ENCODE results near the gene PNPLA2.

Gene PNPLA2

DNA sequence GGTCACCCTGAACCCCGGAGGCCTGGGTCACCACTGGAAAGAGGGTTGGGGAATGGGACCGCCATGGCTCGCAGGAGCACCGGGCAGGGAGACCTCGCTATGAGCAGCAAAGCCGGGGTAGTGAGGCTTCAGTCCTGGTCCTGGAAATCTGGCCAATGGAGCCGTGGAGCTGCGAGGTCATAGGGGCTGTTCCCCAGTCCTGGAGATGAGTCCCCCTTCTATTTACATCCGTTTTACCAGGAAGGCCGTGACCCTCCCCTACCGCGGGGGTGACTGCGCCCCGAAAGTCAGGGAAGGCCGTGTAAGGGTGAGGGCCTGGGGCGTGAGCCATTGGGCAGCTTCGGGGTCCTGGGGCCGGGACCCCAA is 14.1 kb upstream of the PNPLA2 start:
- no CpG with 5 or more reads among the region's 18 CpGs for WGBS (ENCODE audit: extremely low coverage, insufficient coverage, low lambda C conversion rate)
- Histone ChIP-seq H3K23ac (ENCODE audit: low read length) (peak overlapping the region; percentile 89), H3K9ac (ENCODE audit: low read length) (peak overlapping the region; percentile 91), H3K4me2 (ENCODE audit: low read length) (peak overlapping the region; percentile 91), H2BK15ac (replicated peaks; ENCODE audit: low read depth) (no peak overlapping the region), H3K18ac (ENCODE audit: low read length) (peak overlapping the region; percentile 73), H3K36me3 (ENCODE audit: control insufficient read depth, insufficient read depth, low read length) (no peaks in the 10 kb centered on the region), H2AK5ac (ENCODE audit: low read length) (no peak overlapping the region), H3K56ac (ENCODE audit: low read length) (peak overlapping the region; percentile 88), H3K79me2 (ENCODE audit: control insufficient read depth, insufficient read depth, low read length) (peaks cover 8% of the 10 kb centered on the region), H3K4me1 (ENCODE audit: control insufficient read depth, low read depth, low read length) (peaks cover 4% of the 10 kb centered on the region), H2BK5ac (ENCODE audit: low read length) (no peak overlapping the region), H2BK120ac (ENCODE audit: low read depth, low read length) (peak overlapping the region; percentile 9), H3K27ac (ENCODE audit: low read depth, low read length) (peak overlapping the region; percentile 58), H3K27me3 (ENCODE audit: insufficient read depth, low read length, poor library complexity) (no peaks in the 10 kb centered on the region), H3K4ac (ENCODE audit: low read depth, low read length) (peak overlapping the region; percentile 81), H4K5ac (ENCODE audit: low read length) (no peak overlapping the region), H3K4me3 (ENCODE audit: low read length) (peak overlapping the region; percentile 28), H3K79me1 (ENCODE audit: low read length) (peaks cover 2% of the 10 kb centered on the region), H4K8ac (ENCODE audit: low read depth, low read length) (peak overlapping the region; percentile 77)
- no peak for DNase-seq

DNA sequence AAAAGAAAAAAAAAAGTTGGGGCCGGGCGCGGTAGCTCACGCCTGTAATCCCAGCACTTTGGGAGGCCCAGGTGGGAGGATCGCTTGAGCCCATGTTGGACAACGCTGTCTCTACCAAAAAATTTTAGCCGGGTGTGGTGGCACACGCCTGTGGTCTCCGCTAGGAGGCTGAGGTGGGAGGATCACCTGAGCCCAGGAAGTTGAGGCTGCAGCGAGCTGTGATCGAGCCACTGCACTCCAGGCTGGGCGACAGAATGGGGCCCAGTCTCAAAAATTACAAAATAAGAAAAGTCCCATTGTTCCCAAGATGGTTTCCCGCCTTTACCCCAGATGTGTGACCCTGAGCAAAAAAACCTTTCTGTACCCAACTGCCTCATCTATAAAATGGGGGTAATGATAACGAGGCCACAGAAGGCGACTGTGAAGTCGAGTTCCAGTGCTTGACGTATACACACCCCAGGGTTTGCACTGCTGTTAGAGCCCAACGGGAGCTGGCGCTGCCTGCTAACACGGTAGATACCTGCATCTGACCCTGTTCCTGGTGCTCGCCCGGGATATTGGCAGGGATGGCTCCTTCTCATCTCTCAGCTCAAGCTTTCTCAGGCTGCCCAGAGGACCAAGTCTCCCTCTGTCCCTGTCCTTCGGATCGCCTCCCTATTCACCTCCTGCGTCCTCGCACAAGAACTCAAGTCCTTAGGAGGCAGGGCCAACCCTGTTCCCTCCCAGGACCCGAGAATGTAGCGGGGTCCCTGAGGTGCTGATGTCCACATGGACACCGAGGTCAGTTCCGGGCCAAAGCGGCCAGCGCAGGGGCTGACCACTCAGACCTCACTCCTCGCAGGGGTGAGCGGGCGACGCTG is 10.1 kb upstream of the PNPLA2 start:
- Histone ChIP-seq H3K27me3 (ENCODE audit: insufficient read depth, low read length, poor library complexity) (no peaks in the 10 kb centered on the region), H3K18ac (ENCODE audit: low read length) (no peak overlapping the region), H3K4ac (ENCODE audit: low read depth, low read length) (peak overlapping the region; percentile 73), H3K4me1 (ENCODE audit: control insufficient read depth, low read depth, low read length) (peaks cover 6% of the 10 kb centered on the region), H3K27ac (ENCODE audit: low read depth, low read length) (peak overlapping the region; percentile 45), H3K4me3 (ENCODE audit: low read length) (peak overlapping the region; percentile 93), H4K8ac (ENCODE audit: low read depth, low read length) (no peak overlapping the region), H3K23ac (ENCODE audit: low read length) (no peak overlapping the region), H2BK5ac (ENCODE audit: low read length) (peak overlapping the region; percentile 10), H3K79me2 (ENCODE audit: control insufficient read depth, insufficient read depth, low read length) (peaks cover 33% of the 10 kb centered on the region), H3K36me3 (ENCODE audit: control insufficient read depth, insufficient read depth, low read length) (peaks cover 19% of the 10 kb centered on the region), H3K79me1 (ENCODE audit: low read length) (peaks cover 19% of the 10 kb centered on the region), H3K56ac (ENCODE audit: low read length) (peak overlapping the region; percentile 100), H3K4me2 (ENCODE audit: low read length) (peak overlapping the region; percentile 39), H4K5ac (ENCODE audit: low read length) (peak overlapping the region; percentile 59), H2BK120ac (ENCODE audit: low read depth, low read length) (no peak overlapping the region), H2BK15ac (replicated peaks; ENCODE audit: low read depth) (no peak overlapping the region), H2AK5ac (ENCODE audit: low read length) (peak overlapping the region; percentile 90), H3K9ac (ENCODE audit: low read length) (peak overlapping the region; percentile 99)
- WGBS (ENCODE audit: extremely low coverage, insufficient coverage, low lambda C conversion rate) = no CpG with 5 or more reads among the region's 36 CpGs
- DNase-seq = no peak

DNA sequence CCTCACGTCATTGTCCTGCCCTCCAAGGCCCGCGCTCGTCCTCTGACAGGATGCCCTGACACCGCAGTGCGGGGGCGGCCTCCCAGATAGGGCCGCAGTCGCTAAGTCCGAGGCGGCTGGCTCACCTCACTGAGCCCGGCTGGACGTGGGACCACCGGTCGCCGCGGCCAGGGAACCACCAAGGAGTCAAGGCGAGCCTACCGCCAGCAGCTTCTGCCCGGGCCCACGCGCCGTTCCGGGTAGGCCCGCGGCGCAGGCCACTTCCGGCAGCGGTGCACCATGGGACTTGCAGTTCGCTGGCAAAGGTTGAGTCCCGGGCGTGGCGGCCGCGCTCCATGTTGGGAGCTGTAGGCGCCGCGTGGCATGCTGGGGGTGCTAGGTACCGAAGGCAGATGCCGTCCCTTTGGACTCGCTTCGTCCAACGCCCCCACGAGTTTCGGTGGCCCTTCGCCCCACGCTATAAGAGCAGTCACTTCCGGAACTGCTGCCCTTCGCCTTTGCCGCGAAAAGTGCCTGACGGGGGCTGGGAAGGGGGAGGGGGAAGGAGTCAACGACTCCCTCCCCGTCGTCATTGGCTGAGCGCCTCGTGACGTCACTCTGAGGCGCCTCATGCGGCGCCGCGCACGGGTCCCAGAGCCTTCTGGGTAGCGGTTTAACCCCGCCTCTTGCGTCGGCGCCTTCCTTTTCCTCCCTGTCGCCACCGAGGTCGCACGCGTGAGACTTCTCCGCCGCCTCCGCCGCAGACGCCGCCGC is 9.3 kb upstream of the PNPLA2 start, which contains the start of gene RPLP2:
Gene RPLP2, plus strand, starts transcription at position 681 of the 753 bp plus-strand sequence. CDS start 268 bp downstream, outside the sequence.
- peak within 1 kb of the TSS; percentile 99 for H3K9ac ChIP-seq (ENCODE audit: low read length)

DNA sequence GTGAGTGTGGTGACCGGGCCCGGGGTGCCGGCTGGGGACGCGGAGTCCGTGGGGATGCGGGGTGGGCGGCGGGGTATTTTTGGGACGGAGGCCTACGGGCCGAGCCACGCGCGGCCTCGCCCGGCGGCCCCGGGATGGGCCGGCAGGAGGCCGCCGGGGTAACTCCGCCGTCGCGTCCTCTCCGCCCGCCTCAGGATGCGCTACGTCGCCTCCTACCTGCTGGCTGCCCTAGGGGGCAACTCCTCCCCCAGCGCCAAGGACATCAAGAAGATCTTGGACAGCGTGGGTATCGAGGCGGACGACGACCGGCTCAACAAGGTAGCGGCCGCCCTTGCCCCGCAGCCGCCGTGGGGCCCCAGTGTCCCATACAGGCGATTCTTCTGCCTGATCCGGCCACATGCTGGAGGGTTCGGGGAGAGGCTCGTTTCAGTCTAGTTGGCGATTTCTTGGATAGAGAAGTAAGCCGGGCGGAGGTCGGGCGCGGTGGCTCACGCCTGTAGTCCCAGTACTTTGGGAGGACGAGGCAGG is 8.6 kb upstream of the PNPLA2 start:
- Histone ChIP-seq H3K36me3 (ENCODE audit: control insufficient read depth, insufficient read depth, low read length) (peaks cover 19% of the 10 kb centered on the region), H3K4me3 (ENCODE audit: low read length) (peak overlapping the region; percentile 98), H3K9ac (ENCODE audit: low read length) (peak overlapping the region; percentile 99), H3K79me2 (ENCODE audit: control insufficient read depth, insufficient read depth, low read length) (peaks cover 33% of the 10 kb centered on the region), H3K4me2 (ENCODE audit: low read length) (peak overlapping the region; percentile 78), H4K5ac (ENCODE audit: low read length) (no peak overlapping the region), H3K27ac (ENCODE audit: low read depth, low read length) (peak overlapping the region; percentile 29), H3K18ac (ENCODE audit: low read length) (peak overlapping the region; percentile 8), H2BK120ac (ENCODE audit: low read depth, low read length) (no peak overlapping the region), H2BK15ac (replicated peaks; ENCODE audit: low read depth) (no peak overlapping the region), H2AK5ac (ENCODE audit: low read length) (peak overlapping the region; percentile 51), H3K4me1 (ENCODE audit: control insufficient read depth, low read depth, low read length) (peaks cover 3% of the 10 kb centered on the region), H3K4ac (ENCODE audit: low read depth, low read length) (peak overlapping the region; percentile 66), H3K27me3 (ENCODE audit: insufficient read depth, low read length, poor library complexity) (no peaks in the 10 kb centered on the region), H4K8ac (ENCODE audit: low read depth, low read length) (no peak overlapping the region), H3K79me1 (ENCODE audit: low read length) (peaks cover 19% of the 10 kb centered on the region), H3K23ac (ENCODE audit: low read length) (no peak overlapping the region), H3K56ac (ENCODE audit: low read length) (peak overlapping the region; percentile 100), H2BK5ac (ENCODE audit: low read length) (no peak overlapping the region)
- DNase-seq = no peak
- no CpG with 5 or more reads among the region's 55 CpGs for WGBS (ENCODE audit: extremely low coverage, insufficient coverage, low lambda C conversion rate)

More for the DNA sequence above, 9.3 kb upstream of the PNPLA2 start, which contains the start of gene RPLP2:
- peaks cover 33% of the 10 kb centered on the region for H3K79me2 ChIP-seq (ENCODE audit: control insufficient read depth, insufficient read depth, low read length)
- peaks cover 5% of the 10 kb centered on the region for H3K4me1 ChIP-seq (ENCODE audit: control insufficient read depth, low read depth, low read length)
- H4K5ac ChIP-seq (ENCODE audit: low read length) = peak within 1 kb of the TSS; percentile 59
- H3K23ac ChIP-seq (ENCODE audit: low read length) = peak within 1 kb of the TSS; percentile 90
- H2BK5ac ChIP-seq (ENCODE audit: low read length) = peak within 1 kb of the TSS; percentile 100
- H3K4me3 ChIP-seq (ENCODE audit: low read length) = peak within 1 kb of the TSS; percentile 98
- peak within 1 kb of the TSS; percentile 78 for H3K4me2 ChIP-seq (ENCODE audit: low read length)
- H2BK120ac ChIP-seq (ENCODE audit: low read depth, low read length) = no peak within 1 kb of the TSS
- H3K36me3 ChIP-seq (ENCODE audit: control insufficient read depth, insufficient read depth, low read length) = peaks cover 19% of the 10 kb centered on the region
- H3K27ac ChIP-seq (ENCODE audit: low read depth, low read length) = peak within 1 kb of the TSS; percentile 89
- peak within 1 kb of the TSS; percentile 73 for H3K4ac ChIP-seq (ENCODE audit: low read depth, low read length)
- H2BK15ac ChIP-seq (replicated peaks; ENCODE audit: low read depth) = no peak within 1 kb of the TSS
- peak; percentile 98 for DNase-seq
- no peak within 1 kb of the TSS for H4K8ac ChIP-seq (ENCODE audit: low read depth, low read length)
- WGBS (ENCODE audit: extremely low coverage, insufficient coverage, low lambda C conversion rate) = no CpG with 5 or more reads among the region's 81 CpGs
- peak within 1 kb of the TSS; percentile 43 for H3K18ac ChIP-seq (ENCODE audit: low read length)
- H3K56ac ChIP-seq (ENCODE audit: low read length) = peak within 1 kb of the TSS; percentile 100
- no peaks in the 10 kb centered on the region for H3K27me3 ChIP-seq (ENCODE audit: insufficient read depth, low read length, poor library complexity)
- H2AK5ac ChIP-seq (ENCODE audit: low read length) = peak within 1 kb of the TSS; percentile 90
- peaks cover 19% of the 10 kb centered on the region for H3K79me1 ChIP-seq (ENCODE audit: low read length)

DNA sequence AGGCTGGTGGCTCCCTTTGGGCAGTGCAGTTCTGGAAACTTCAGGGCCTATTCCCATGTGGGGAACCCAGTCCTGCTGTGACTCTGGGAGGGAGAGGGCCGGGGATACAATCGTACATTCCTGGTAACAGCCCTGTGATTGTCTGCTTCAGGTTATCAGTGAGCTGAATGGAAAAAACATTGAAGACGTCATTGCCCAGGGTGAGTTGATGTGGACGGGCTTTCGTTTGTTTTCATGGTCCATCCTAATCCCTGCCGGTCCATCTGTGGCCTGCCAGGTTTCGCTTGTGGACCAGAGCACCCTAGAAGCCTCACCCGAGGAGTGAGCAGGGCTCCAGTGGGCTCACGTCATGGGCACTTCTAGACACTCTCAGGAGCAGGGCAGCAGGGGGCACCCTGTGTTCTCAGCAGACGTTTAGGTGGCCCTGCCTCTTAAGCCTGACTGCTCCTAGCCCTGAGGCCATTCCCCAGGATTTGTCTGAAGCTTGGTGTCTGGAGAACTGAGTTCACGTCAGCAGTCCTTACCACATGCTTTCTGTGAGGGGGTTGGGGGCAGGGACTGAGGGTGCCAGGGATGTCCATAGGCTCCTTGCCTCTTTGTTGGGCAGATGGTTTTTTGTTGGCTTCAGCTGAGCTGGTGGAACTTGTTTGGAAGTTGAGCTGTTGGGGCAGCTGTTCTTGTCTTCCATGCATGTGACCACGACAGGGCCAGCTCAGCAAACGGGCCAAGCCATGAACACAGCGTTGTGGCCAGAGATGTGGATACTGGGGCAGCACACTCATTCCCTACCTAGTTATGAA is 7.1 kb upstream of the PNPLA2 start:
- Histone ChIP-seq H3K4me2 (ENCODE audit: low read length) (peak overlapping the region; percentile 78), H3K4ac (ENCODE audit: low read depth, low read length) (no peak overlapping the region), H4K8ac (ENCODE audit: low read depth, low read length) (no peak overlapping the region), H3K4me3 (ENCODE audit: low read length) (peak overlapping the region; percentile 98), H4K5ac (ENCODE audit: low read length) (no peak overlapping the region), H3K56ac (ENCODE audit: low read length) (peak overlapping the region; percentile 100), H2BK120ac (ENCODE audit: low read depth, low read length) (no peak overlapping the region), H3K27ac (ENCODE audit: low read depth, low read length) (no peak overlapping the region), H3K18ac (ENCODE audit: low read length) (no peak overlapping the region), H3K36me3 (ENCODE audit: control insufficient read depth, insufficient read depth, low read length) (peaks cover 19% of the 10 kb centered on the region), H3K79me1 (ENCODE audit: low read length) (peaks cover 19% of the 10 kb centered on the region), H3K23ac (ENCODE audit: low read length) (no peak overlapping the region), H2BK15ac (replicated peaks; ENCODE audit: low read depth) (no peak overlapping the region), H2BK5ac (ENCODE audit: low read length) (no peak overlapping the region), H3K4me1 (ENCODE audit: control insufficient read depth, low read depth, low read length) (peaks cover 3% of the 10 kb centered on the region), H3K27me3 (ENCODE audit: insufficient read depth, low read length, poor library complexity) (no peaks in the 10 kb centered on the region), H2AK5ac (ENCODE audit: low read length) (no peak overlapping the region), H3K9ac (ENCODE audit: low read length) (peak overlapping the region; percentile 99), H3K79me2 (ENCODE audit: control insufficient read depth, insufficient read depth, low read length) (peaks cover 33% of the 10 kb centered on the region)
- DNase-seq = peak; percentile 47
- WGBS (ENCODE audit: extremely low coverage, insufficient coverage, low lambda C conversion rate) = no CpG with 5 or more reads among the region's 14 CpGs
